Right kidney (tissue), 1 donor: ENCODE data around the gene ZYG11B.
"Not testable (repeated sequence)": the region's sequence is repeated elsewhere in the genome, so short reads cannot be mapped to it uniquely, and the experiment has no call there.

Source experiments
- DNase-seq: peaks from one replicate; pipeline ENCODE4 v3.0.0-alpha.2; 2016

The ZYG11B gene

GRCh38 chr1:52850951-52851350 is 124.7 kb downstream of the ZYG11B start:
- DNase-seq, result no peak

GRCh38 chr1:52852854-52853253 is 126.6 kb downstream of the ZYG11B start:
- no peak for DNase-seq

GRCh38 chr1:52855584-52855983 is 129.3 kb downstream of the ZYG11B start:
- DNase-seq, result no peak

GRCh38 chr1:52856026-52856425 is 129.8 kb downstream of the ZYG11B start:
- no peak for DNase-seq

- no peak for DNase-seq
Observed at GRCh38 chr1:52857443-52857842, 131.2 kb downstream of the ZYG11B start.

GRCh38 chr1:52862666-52863458 is 136.6 kb downstream of the ZYG11B start:
- DNase-seq, result no peak

- DNase-seq, result no peak
Observed at GRCh38 chr1:52867087-52867863, 141.0 kb downstream of the ZYG11B start.

- not testable (repeated sequence) for DNase-seq
Observed at GRCh38 chr1:52869727-52870126, 143.5 kb downstream of the ZYG11B start.

- DNase-seq, result no peak
Observed at GRCh38 chr1:52876843-52877242, 150.6 kb downstream of the ZYG11B start.
